GM12878 (cell line): ENCODE measurements around the gene DUS4L. TPM values are rescaled to one million over a fixed set of nuclear protein-coding genes. Genes with fewer than 3 reads are reported as not detected.

Source experiments
- E4F1 ChIP-seq: fragments of 450-650 bp; IDR thresholded peaks from 2 replicates; pipeline ENCODE4 v1.6.1; 2018; ENCODE audit warnings: borderline replicate concordance, mild to moderate bottlenecking; ENCODE audit not compliant: partially characterized antibody
- ESRRA ChIP-seq: IDR thresholded peaks from 2 replicates; pipeline ENCODE4 v1.6.1; 2012; ENCODE audit warnings: mild to moderate bottlenecking, low read length, improper control_type of control experiment
- EZH2 ChIP-seq: IDR thresholded peaks from 2 replicates; pipeline ENCODE4 v1.6.1; 2012; ENCODE audit warnings: low read depth, mild to moderate bottlenecking, control low read depth, inconsistent platforms, low read length, borderline replicate concordance; ENCODE audit not compliant: control insufficient read depth
- MEF2A ChIP-seq: IDR thresholded peaks from 2 replicates; pipeline ENCODE4 v1.6.1; 2011; ENCODE audit warnings: low read depth, mild to moderate bottlenecking, low read length, moderate library complexity; ENCODE audit not compliant: insufficient read depth
- MEF2B ChIP-seq: fragments of 450-650 bp; IDR thresholded peaks from 2 replicates; pipeline ENCODE4 v1.6.1; 2018; ENCODE audit warnings: mild to moderate bottlenecking, moderate library complexity; ENCODE audit not compliant: partially characterized antibody, poor library complexity, severe bottlenecking
- NFIC ChIP-seq: IDR thresholded peaks from 2 replicates; pipeline ENCODE4 v1.6.1; 2012; ENCODE audit warnings: low read depth, mild to moderate bottlenecking, inconsistent platforms, low read length, moderate library complexity
- POLR2AphosphoS2 ChIP-seq: IDR thresholded peaks from 2 replicates; pipeline ENCODE4 v1.6.1; 2011; ENCODE audit warnings: low read depth, mild to moderate bottlenecking, low read length, improper control_type of control experiment, moderate library complexity
- SREBF1 ChIP-seq: IDR thresholded peaks from 2 replicates; pipeline ENCODE4 v1.6.1; 2012; ENCODE audit warnings: mild to moderate bottlenecking, low read length
- TCF12 ChIP-seq: IDR thresholded peaks from 2 replicates; pipeline ENCODE4 v1.6.1; 2011; ENCODE audit warnings: low read depth, mild to moderate bottlenecking, low read length
- ZNF274 ChIP-seq: IDR thresholded peaks from one replicate; pipeline ENCODE4 v1.8.0; 2011; ENCODE audit not compliant: insufficient read length, insufficient read depth
- polyA plus RNA-seq, 11 experiments: library from polyadenylated mRNA; depleted of rRNA in 4 of 11; unstranded in 6 of 11; stranded (reverse) in 5 of 11; fragments of >200 nt; fragmentation: Nextera tagmentation in 4 of 11; fragmentation: Illumina TruSeq in 1 of 11; extraction: Ambion mirVana in 4 of 11; extraction: Trizol in 1 of 11; gene quantifications; 1 replicate in 1 of 11; 2 replicates in 10 of 11; pipeline versions ENCODE4 v1.2.1 to v1.2.3, GENCODE V29; 2011 to 2016; ENCODE audit warnings: inconsistent platforms in 2 of 11, missing spikeins in 2 of 11, low read depth in 1 of 11
- total RNA-seq, 4 experiments: library from RNA; depleted of rRNA in 3 of 4; stranded (reverse); fragments of >200 nt in 3 of 4; fragmentation: Illumina TruSeq in 1 of 4; extraction: Trizol in 1 of 4; gene quantifications; 2 replicates each; pipeline versions ENCODE4 v1.2.1 to v1.2.3, GENCODE V29; 2013 to 2021
- TF ChIP-seq, protein P1 (sequence below): fragments of 450-650 bp; formaldehyde crosslinking; IDR thresholded peaks from 2 replicates; pipeline ENCODE4 v1.4.0; 2020; ENCODE audit warnings: mild to moderate bottlenecking, moderate library complexity

The DUS4L gene
- total and polyA plus RNA-seq, 10 of the 15 experiments (the other 5 are each of a cell fraction or from before 2014, with no cell fraction given) = 5.3 to 15.3 (median 12.8) TPM

DNA sequence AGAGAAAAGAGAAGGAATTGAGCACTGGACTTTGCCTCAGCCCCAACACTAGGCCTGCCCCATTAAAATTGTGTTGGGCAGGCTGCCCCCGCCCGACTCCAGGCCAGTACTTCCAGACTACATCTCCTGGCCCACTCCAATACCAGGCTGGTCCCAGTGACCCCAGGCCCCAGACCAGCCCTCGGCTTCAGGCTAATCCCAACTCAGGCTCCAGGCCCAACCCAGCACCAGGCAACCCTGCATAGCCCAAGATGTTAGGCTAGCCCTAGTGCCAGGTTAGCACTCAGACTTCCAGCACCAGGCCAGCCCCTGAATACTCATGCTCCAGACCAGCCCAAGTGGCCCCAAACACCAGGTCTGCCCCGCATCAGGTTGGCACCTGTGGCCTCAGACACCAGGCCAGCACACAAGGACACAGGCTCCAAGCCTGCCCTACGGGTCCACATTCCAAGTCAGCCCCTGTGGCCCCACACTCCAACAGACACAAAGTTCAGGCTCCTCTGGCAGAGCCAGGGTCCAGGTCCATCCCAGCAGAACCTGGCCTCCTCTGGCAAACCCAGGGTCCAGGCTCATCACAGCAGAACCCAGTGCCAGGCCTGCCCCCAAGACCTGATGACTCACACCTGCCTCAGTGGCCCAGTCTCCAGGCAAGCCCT, 20.3 kb upstream of the DUS4L start (continued):
- TF ChIP-seq E4F1 (no peak), SREBF1 (no peak), ESRRA (no peak), MEF2B (no peak), TCF12 (no peak), MEF2A (no peak), NFIC (no peak), POLR2AphosphoS2 (no peak), EZH2 (no peak), ZNF274 (no peak)
- TF ChIP-seq, protein P1, sequence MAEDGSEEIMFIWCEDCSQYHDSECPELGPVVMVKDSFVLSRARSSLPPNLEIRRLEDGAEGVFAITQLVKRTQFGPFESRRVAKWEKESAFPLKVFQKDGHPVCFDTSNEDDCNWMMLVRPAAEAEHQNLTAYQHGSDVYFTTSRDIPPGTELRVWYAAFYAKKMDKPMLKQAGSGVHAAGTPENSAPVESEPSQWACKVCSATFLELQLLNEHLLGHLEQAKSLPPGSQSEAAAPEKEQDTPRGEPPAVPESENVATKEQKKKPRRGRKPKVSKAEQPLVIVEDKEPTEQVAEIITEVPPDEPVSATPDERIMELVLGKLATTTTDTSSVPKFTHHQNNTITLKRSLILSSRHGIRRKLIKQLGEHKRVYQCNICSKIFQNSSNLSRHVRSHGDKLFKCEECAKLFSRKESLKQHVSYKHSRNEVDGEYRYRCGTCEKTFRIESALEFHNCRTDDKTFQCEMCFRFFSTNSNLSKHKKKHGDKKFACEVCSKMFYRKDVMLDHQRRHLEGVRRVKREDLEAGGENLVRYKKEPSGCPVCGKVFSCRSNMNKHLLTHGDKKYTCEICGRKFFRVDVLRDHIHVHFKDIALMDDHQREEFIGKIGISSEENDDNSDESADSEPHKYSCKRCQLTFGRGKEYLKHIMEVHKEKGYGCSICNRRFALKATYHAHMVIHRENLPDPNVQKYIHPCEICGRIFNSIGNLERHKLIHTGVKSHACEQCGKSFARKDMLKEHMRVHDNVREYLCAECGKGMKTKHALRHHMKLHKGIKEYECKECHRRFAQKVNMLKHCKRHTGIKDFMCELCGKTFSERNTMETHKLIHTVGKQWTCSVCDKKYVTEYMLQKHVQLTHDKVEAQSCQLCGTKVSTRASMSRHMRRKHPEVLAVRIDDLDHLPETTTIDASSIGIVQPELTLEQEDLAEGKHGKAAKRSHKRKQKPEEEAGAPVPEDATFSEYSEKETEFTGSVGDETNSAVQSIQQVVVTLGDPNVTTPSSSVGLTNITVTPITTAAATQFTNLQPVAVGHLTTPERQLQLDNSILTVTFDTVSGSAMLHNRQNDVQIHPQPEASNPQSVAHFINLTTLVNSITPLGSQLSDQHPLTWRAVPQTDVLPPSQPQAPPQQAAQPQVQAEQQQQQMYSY (CRISPR knock-in tag) = no peak
